DND-41 (cell line): Measurements from ENCODE around the gene ACAD10.
A peak's percentile ranks its signal among the peaks of the same experiment; 100 is the strongest.

Experiments
- ATAC-seq: fragments of 200-7000 bp; cut with Tn5 transposase; 3 replicates; pipeline ENCODE4 v1.9.1; 2021; ENCODE audit warnings: low read depth; ENCODE audit not compliant: insufficient read depth
- DNase-seq: peaks from one replicate; pipeline ENCODE4 v3.0.0-alpha.2; 2020
- H2AFZ ChIP-seq: 2 replicates; pipeline ENCODE4 v1.6.0; 2012; ENCODE audit warnings: low read depth, low read length
- H3K27ac ChIP-seq: 2 replicates; pipeline ENCODE4 v1.5.1; 2012; ENCODE audit warnings: low read length, inconsistent platforms
- H3K27me3 ChIP-seq: fragments of 200-600 bp; sonication (generic); 2 replicates; pipeline ENCODE4 v1.6.0; 2012; ENCODE audit warnings: low read length, mild to moderate bottlenecking, inconsistent platforms; ENCODE audit not compliant: insufficient read depth, poor library complexity
- H3K36me3 ChIP-seq: 2 replicates; pipeline ENCODE4 v1.5.1; 2012; ENCODE audit warnings: low read length, inconsistent platforms; ENCODE audit not compliant: insufficient read depth
- H3K4me1 ChIP-seq: 2 replicates; pipeline ENCODE4 v1.5.1; 2012; ENCODE audit warnings: mild to moderate bottlenecking, low read length; ENCODE audit not compliant: insufficient read depth
- H3K4me2 ChIP-seq: 2 replicates; pipeline ENCODE4 v1.6.0; 2012; ENCODE audit warnings: mild to moderate bottlenecking, moderate library complexity, low read length, inconsistent platforms; ENCODE audit not compliant: insufficient read depth
- H3K4me3 ChIP-seq, 2 experiments: fragments of 200-600 bp in 1 of 2; shearing (Covaris generic) in 1 of 2; 2 replicates each; pipeline ENCODE4 v1.5.1; 2012 to 2016; ENCODE audit warnings: inconsistent platforms in 2 of 2, low read length in 2 of 2, mild to moderate bottlenecking in 2 of 2, low read depth in 1 of 2, moderate library complexity in 1 of 2
- H3K79me2 ChIP-seq: 2 replicates; pipeline ENCODE4 v1.6.0; 2012; ENCODE audit warnings: low read length, inconsistent platforms; ENCODE audit not compliant: insufficient read depth
- H3K9ac ChIP-seq: 2 replicates; pipeline ENCODE4 v1.6.0; 2012; ENCODE audit warnings: low read depth, mild to moderate bottlenecking, inconsistent platforms, low read length, moderate library complexity
- H3K9me3 ChIP-seq: 2 replicates; pipeline ENCODE4 v1.5.1; 2012; ENCODE audit warnings: low read length, moderate library complexity, mild to moderate bottlenecking, inconsistent platforms; ENCODE audit not compliant: insufficient read depth, severe bottlenecking
- H4K20me1 ChIP-seq: 2 replicates; pipeline ENCODE4 v1.6.0; 2012; ENCODE audit warnings: low read length; ENCODE audit not compliant: insufficient read depth
- CTCF ChIP-seq: IDR thresholded peaks from 2 replicates; pipeline ENCODE4 v1.5.1; 2012; ENCODE audit warnings: borderline replicate concordance, low read length, moderate library complexity, mild to moderate bottlenecking; ENCODE audit not compliant: poor library complexity, severe bottlenecking; ENCODE audit errors: extremely low read depth
- EZH2 ChIP-seq: IDR thresholded peaks from 3 replicates; pipeline ENCODE4 v1.6.1; 2012; ENCODE audit warnings: borderline replicate concordance, low read depth, mild to moderate bottlenecking, moderate library complexity, low read length, inconsistent platforms; ENCODE audit not compliant: severe bottlenecking

Gene ACAD10

GRCh38 chr12:111685811-111686573 lies at the start of gene ACAD10, which contains the start of gene BRAP:
Gene ACAD10, plus strand, starts transcription at chr12:111686053. Its CDS starts 6,657 bp downstream, at chr12:111692710.
Gene BRAP, minus strand, starts transcription at chr12:111685956. Its CDS starts 164 bp downstream, at chr12:111685792.
- Histone ChIP-seq H3K79me2 (peaks cover 59% of the 10 kb centered on the region), H3K4me1 (peaks cover 32% of the 10 kb centered on the region), H3K9me3 (no peaks in the 10 kb centered on the region), H3K4me2 (peak within 1 kb of the TSS; percentile 74), H3K36me3 (peaks cover 23% of the 10 kb centered on the region), H2AFZ (peak within 1 kb of the TSS; percentile 81), H4K20me1 (peaks cover 14% of the 10 kb centered on the region; the same call in 1 of the 2 replicates), H3K27me3 (no peaks in the 10 kb centered on the region), H3K27ac (peak within 1 kb of the TSS; percentile 78), H3K9ac (peak within 1 kb of the TSS; percentile 67), H3K4me3 (peak within 1 kb of the TSS; percentile 38 to 66)
- peak; percentile 94 for DNase-seq
- peak; percentile 91 for ATAC-seq
- TF ChIP-seq CTCF = peak; percentile 35
- TF ChIP-seq EZH2 = no peak

- H3K27me3 ChIP-seq = no peaks in the 10 kb centered on the region
- no peaks in the 10 kb centered on the region for H3K4me1 ChIP-seq
- H3K36me3 ChIP-seq = peaks cover 10% of the 10 kb centered on the region
- no peak overlapping the region for H3K27ac ChIP-seq
- H4K20me1 ChIP-seq = no peaks in the 10 kb centered on the region
- H2AFZ ChIP-seq = no peak overlapping the region
- no peaks in the 10 kb centered on the region for H3K9me3 ChIP-seq
- DNase-seq = no peak
- TF ChIP-seq EZH2 = no peak
- H3K9ac ChIP-seq = no peak overlapping the region
- no peak overlapping the region for H3K4me3 ChIP-seq
- H3K79me2 ChIP-seq = no peaks in the 10 kb centered on the region
- H3K4me2 ChIP-seq = no peak overlapping the region
- ATAC-seq = no peak
These were observed 49.5 kb upstream of the ACAD10 start for GRCh38 chr12:111636209-111636945.

GRCh38 chr12:111638556-111638955 lies 47.3 kb upstream of the ACAD10 start:
- Histone ChIP-seq H4K20me1 (no peaks in the 10 kb centered on the region), H3K9ac (no peak overlapping the region), H3K27me3 (no peaks in the 10 kb centered on the region), H3K9me3 (no peaks in the 10 kb centered on the region), H3K4me1 (no peaks in the 10 kb centered on the region), H3K27ac (no peak overlapping the region), H3K4me3 (no peak overlapping the region), H3K4me2 (no peak overlapping the region), H3K79me2 (no peaks in the 10 kb centered on the region), H2AFZ (no peak overlapping the region), H3K36me3 (peaks cover 27% of the 10 kb centered on the region)
- DNase-seq (no peak), ATAC-seq (no peak)
- no peak for TF ChIP-seq EZH2
- TF ChIP-seq CTCF = no peak

GRCh38 chr12:111640506-111640905 lies 45.3 kb upstream of the ACAD10 start:
- no peaks in the 10 kb centered on the region for H3K4me1 ChIP-seq
- H3K27ac ChIP-seq = no peak overlapping the region
- H3K9me3 ChIP-seq = no peaks in the 10 kb centered on the region
- H3K79me2 ChIP-seq = no peaks in the 10 kb centered on the region
- H3K27me3 ChIP-seq = no peaks in the 10 kb centered on the region
- peaks cover 44% of the 10 kb centered on the region for H3K36me3 ChIP-seq
- no peak overlapping the region for H2AFZ ChIP-seq
- ATAC-seq = no peak
- TF ChIP-seq CTCF (no peak), EZH2 (no peak)
- H3K9ac ChIP-seq = no peak overlapping the region
- no peak for DNase-seq
- peaks cover under 1% of the 10 kb centered on the region; the same call in 1 of the 2 replicates for H4K20me1 ChIP-seq
- H3K4me3 ChIP-seq = no peak overlapping the region
- H3K4me2 ChIP-seq = no peak overlapping the region
